ENCODE data around the gene TMPRSS9. TPM values are rescaled to one million over a fixed set of nuclear protein-coding genes. Genes with fewer than 3 reads are reported as not detected.
A peak's percentile ranks its signal among the peaks of the same experiment; 100 is the strongest.
"Not testable (repeated sequence)": the region's sequence is repeated elsewhere in the genome, so short reads cannot be mapped to it uniquely, and the experiment has no call there.

The TMPRSS9 gene
- total RNA-seq, 1 donor from 2014 or later = not detected

DNA sequence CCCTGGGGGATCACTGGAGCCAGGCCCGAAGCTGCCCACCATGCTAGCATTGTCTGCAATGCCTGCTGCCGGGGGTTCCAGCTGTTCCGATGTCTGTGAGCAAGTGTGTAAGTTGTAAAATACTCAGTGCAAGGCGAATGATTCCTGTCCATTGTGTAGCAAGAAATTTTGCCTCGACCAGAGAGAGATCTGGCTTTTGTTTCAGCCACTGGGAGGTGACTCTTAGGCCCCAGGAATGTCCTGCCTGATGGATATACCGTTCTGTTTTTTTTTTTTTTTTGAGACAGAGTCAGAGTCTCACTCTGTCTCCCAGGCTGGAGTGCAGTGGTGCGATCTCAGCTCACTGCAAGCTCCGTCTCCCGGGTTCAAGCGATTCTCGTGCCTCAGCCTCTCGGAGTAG lies 108.5 kb downstream of the TMPRSS9 start:
- Histone ChIP-seq H3K4me1 (no peaks in the 10 kb centered on the region), H3K4me3 (no peak overlapping the region), H3K9me3 (replicated peaks) (no peaks in the 10 kb centered on the region), H3K36me3 (no peaks in the 10 kb centered on the region), H3K27me3 (ENCODE audit: low read depth) (no peaks in the 10 kb centered on the region), H3K27ac (replicated peaks) (no peak overlapping the region)
- no peak for DNase-seq
- intact Hi-C loops (cut with micrococcal nuclease) = no loop called here
- TF ChIP-seq, protein P1, sequence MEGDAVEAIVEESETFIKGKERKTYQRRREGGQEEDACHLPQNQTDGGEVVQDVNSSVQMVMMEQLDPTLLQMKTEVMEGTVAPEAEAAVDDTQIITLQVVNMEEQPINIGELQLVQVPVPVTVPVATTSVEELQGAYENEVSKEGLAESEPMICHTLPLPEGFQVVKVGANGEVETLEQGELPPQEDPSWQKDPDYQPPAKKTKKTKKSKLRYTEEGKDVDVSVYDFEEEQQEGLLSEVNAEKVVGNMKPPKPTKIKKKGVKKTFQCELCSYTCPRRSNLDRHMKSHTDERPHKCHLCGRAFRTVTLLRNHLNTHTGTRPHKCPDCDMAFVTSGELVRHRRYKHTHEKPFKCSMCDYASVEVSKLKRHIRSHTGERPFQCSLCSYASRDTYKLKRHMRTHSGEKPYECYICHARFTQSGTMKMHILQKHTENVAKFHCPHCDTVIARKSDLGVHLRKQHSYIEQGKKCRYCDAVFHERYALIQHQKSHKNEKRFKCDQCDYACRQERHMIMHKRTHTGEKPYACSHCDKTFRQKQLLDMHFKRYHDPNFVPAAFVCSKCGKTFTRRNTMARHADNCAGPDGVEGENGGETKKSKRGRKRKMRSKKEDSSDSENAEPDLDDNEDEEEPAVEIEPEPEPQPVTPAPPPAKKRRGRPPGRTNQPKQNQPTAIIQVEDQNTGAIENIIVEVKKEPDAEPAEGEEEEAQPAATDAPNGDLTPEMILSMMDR (IDR thresholded peaks at IDR 0.05; ENCODE audit: borderline replicate concordance) = no peak

DNA sequence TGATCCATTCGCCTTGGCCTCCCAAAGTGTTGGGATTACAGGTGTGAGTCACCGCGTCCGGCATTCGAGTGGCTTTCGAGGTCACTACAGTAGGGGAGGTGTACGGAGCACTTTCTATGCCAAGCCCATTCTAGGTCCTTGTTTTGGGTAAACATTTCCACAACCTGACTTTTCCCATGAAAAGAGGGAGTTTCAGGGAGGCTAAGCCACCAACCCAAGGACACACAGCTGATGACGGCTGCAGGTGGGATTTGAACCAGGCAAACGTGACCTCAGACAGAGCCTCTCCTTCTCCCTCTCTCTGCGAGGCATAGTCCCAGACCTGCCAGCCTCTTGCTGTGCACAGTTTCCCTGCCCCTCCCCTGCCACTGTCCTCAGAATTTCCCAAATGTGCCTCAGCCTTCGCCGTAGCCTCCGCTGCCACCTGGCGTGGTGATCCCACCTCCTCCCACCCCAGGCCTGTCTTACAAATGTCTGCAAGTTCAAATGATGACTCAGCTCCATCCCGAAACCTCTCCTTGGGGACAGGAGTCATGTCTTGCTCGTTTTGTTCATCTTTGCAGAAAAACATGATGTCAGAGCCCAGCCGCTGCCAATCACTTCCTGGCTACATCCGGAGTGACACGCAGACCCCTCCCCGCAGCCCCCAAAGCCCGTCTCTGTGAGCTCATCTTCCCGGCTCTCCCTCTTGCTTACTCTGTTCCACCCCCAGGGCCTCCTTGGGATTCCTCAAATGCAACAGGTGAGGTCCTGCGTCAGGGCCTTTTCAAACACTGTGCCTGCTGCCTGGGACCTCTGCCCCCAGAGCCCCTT lies 109.2 kb downstream of the TMPRSS9 start:
- H3K4me1 ChIP-seq = peaks cover 3% of the 10 kb centered on the region
- no peaks in the 10 kb centered on the region for H3K9me3 ChIP-seq (replicated peaks)
- H3K36me3 ChIP-seq = no peaks in the 10 kb centered on the region
- no peaks in the 10 kb centered on the region for H3K27me3 ChIP-seq (ENCODE audit: low read depth)
- no peak for DNase-seq
- intact Hi-C loops (cut with micrococcal nuclease) = no loop called here
- TF ChIP-seq, protein P1 (IDR thresholded peaks at IDR 0.05; ENCODE audit: borderline replicate concordance) = no peak
- no peak overlapping the region for H3K4me3 ChIP-seq
- no peak overlapping the region for H3K27ac ChIP-seq (replicated peaks)

DNA sequence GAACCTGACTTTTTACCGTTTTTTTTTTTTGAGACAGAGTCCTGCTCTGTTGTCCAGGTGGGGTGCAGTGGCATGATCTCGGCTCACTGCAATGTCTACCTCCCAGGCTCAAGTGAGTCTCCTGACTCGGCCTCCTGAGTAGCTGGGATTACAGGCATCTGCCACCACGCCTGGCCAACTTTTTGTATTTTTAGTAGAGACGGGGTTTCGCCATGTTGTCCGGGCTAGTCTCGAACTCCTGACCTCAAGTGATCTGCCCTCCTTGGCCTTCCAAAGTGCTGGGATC lies 109.8 kb downstream of the TMPRSS9 start:
- not testable (repeated sequence) for H3K27ac ChIP-seq (replicated peaks); H3K36me3 ChIP-seq; DNase-seq; H3K27me3 ChIP-seq (ENCODE audit: low read depth); H3K9me3 ChIP-seq (replicated peaks); H3K4me1 ChIP-seq; H3K4me3 ChIP-seq
- intact Hi-C loops (cut with micrococcal nuclease) = loop anchor here (5.0 to 10.0 kb wide), 2 partner anchors 115 to 142 kb away; no protein-coding TSS in a partner anchor

DNA sequence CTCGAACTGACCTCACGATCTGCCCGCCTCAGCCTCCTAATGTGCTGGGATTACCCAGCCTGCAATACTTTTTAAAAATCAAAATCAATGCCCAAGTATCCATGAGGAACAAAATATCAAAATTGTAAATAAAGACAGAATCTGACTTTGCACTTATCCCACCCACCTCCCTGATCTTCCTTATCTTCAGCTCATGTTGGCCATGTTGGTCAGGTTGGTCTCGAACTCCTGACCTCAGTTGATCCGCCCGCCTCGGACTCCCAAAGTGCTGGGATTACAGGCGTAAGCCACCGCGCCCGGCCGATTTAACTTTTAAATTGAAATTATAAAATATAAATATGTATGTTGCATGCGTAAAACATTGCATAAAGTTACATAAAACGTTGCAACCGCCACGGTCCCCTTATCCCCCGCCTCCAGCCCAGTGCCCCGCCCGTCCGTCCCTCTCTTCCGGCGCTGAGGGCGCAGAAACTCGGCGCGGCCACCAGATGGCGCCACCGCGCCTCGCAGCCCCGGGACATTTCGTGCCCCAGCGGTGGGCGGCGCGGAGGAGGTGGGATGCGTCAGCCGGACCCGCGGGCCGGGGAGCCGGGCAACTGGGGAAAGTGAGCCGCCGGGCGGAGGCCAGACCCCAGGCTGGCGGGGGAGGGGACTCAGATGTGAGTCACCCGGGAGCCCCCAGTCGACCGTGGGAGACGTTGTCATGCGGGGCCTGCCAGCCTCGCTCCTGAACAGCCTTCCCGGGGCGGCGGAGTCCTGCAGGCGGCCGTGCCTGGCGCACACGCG lies 114.4 kb downstream of the TMPRSS9 start:
- Histone ChIP-seq H3K36me3 (peaks cover 13% of the 10 kb centered on the region), H3K27ac (replicated peaks) (peak overlapping the region; percentile 95), H3K27me3 (ENCODE audit: low read depth) (no peaks in the 10 kb centered on the region), H3K4me3 (peak overlapping the region; percentile 98), H3K4me1 (peaks cover 49% of the 10 kb centered on the region), H3K9me3 (replicated peaks) (no peaks in the 10 kb centered on the region)
- DNase-seq = peak; percentile 86
- TF ChIP-seq, protein P1 (IDR thresholded peaks at IDR 0.05; ENCODE audit: borderline replicate concordance) = peak; percentile 98
- intact Hi-C loops (cut with micrococcal nuclease) = loop anchor here (5.0 to 10.0 kb wide), 3 partner anchors 68 to 138 kb away; no protein-coding TSS in a partner anchor

DNA sequence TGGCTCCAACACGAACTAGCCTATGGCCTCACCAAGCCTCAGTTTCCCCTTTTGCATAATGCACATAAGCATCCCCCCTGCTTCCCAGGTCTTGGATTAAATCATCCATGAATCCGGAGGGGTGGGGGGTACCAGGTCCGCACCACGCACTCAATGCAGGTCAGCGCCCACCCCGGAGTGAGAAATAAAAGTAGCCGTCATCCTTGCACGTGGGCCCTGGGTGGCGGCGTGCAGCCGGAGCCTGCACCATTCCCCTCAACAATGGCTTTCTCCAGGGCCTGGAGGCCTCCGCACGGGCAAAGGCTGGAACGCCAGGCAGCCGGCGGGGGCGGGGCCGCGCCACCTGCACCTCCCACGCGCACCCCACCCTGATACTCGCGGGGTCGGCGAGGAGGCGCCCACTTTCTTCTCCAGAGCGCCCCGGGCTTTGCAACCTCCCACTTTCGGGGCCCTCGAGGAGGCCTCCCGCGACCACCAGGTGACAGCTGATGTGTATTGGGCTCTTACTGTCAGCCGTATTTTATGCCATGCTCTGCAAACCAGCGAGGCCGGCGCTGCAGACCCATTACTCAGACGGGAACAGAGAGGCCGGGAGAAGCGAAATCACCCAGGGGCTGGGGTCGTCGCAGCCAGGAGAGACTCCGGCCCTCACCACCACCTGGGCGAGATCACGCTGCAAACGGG lies 115.1 kb downstream of the TMPRSS9 start:
- peak; percentile 62 for DNase-seq
- H3K36me3 ChIP-seq = peaks cover 13% of the 10 kb centered on the region
- H3K4me3 ChIP-seq = peak overlapping the region; percentile 98
- intact Hi-C loops (cut with micrococcal nuclease) = loop anchor here (5.0 to 10.0 kb wide), 2 partner anchors 67 to 110 kb away; no protein-coding TSS in a partner anchor
- peaks cover 51% of the 10 kb centered on the region for H3K4me1 ChIP-seq
- H3K27ac ChIP-seq (replicated peaks) = peak overlapping the region; percentile 95
- H3K9me3 ChIP-seq (replicated peaks) = no peaks in the 10 kb centered on the region
- TF ChIP-seq, protein P1 (IDR thresholded peaks at IDR 0.05; ENCODE audit: borderline replicate concordance) = no peak
- H3K27me3 ChIP-seq (ENCODE audit: low read depth) = no peaks in the 10 kb centered on the region

Small RNA genes lying within 50 kb of the gene (microRNA-seq; reads per million reads assigned to microRNA genes)
- not detected for gene MIR7108

Other genes with a start within 250 kb of the TMPRSS9 start
- 75.4 TPM for gene AP3D1, start 208.7 kb upstream of the TMPRSS9 start, total RNA-seq
- gene DOT1L, start 196.3 kb upstream of the TMPRSS9 start, total RNA-seq = 8.4 TPM
- 47.8 TPM for gene PLEKHJ1, start 123.9 kb upstream of the TMPRSS9 start, total RNA-seq
- 28.7 TPM for gene SF3A2, start 123.4 kb upstream of the TMPRSS9 start, total RNA-seq
- 1.1 TPM for gene AMH, start 110.9 kb upstream of the TMPRSS9 start, total RNA-seq
- gene JSRP1, start 103.8 kb upstream of the TMPRSS9 start, total RNA-seq = 0.36 TPM
- 0.77 TPM for gene PEAK3, start 78.1 kb upstream of the TMPRSS9 start, total RNA-seq
- gene LINGO3, start 52.1 kb upstream of the TMPRSS9 start, total RNA-seq = not detected
- gene LSM7, start 31.7 kb upstream of the TMPRSS9 start, total RNA-seq = 41.1 TPM
- 26.2 TPM for gene SPPL2B, start 31.6 kb upstream of the TMPRSS9 start, total RNA-seq
- 87.7 TPM for gene TIMM13, start 67.3 kb downstream of the TMPRSS9 start, total RNA-seq
- gene LMNB2, start 96.7 kb downstream of the TMPRSS9 start, total RNA-seq = 11.0 TPM
- 34.3 TPM for gene GADD45B, start 115.9 kb downstream of the TMPRSS9 start, total RNA-seq